Esophagus muscularis mucosa (tissue), 4 donors: Measurements from ENCODE around the gene RPS25. TPM values are rescaled to one million over a fixed set of nuclear protein-coding genes. Genes with fewer than 3 reads are reported as not detected.

Source experiments
- DNase-seq: peaks from one replicate; pipeline ENCODE4 v3.0.0-alpha.2; 2017; ENCODE audit errors: extremely low spot score
- H3K27ac ChIP-seq, 4 donors: fragments of 200-600 bp; sonication (generic); replicated peaks in 1 of 4; 1 replicate in 3 of 4; 2 replicates in 1 of 4; pipeline ENCODE4 v1.5.1; 2016 to 2019; ENCODE audit warnings: mild to moderate bottlenecking in 1 of 4
- H3K27me3 ChIP-seq, 4 donors: fragments of 200-600 bp; sonication (generic); one replicate each; pipeline versions ENCODE4 v1.5.1 to v1.6.0; 2016 to 2019
- H3K36me3 ChIP-seq, 4 donors: fragments of 200-600 bp; sonication (generic); one replicate each; pipeline ENCODE4 v1.5.1; 2016 to 2019
- H3K4me1 ChIP-seq, 4 donors: fragments of 200-600 bp; sonication (generic); one replicate each; pipeline ENCODE4 v1.5.1; 2016 to 2019
- H3K4me3 ChIP-seq, 4 donors: fragments of 200-600 bp; sonication (generic); 1 replicate in 2 of 4; 2 replicates in 2 of 4; pipeline ENCODE4 v1.5.1; 2016 to 2019; ENCODE audit warnings: mild to moderate bottlenecking in 4 of 4, moderate library complexity in 1 of 4
- H3K9me3 ChIP-seq, 4 donors: fragments of 200-600 bp; sonication (generic); 1 replicate in 3 of 4; 2 replicates in 1 of 4; pipeline ENCODE4 v1.5.1; 2016 to 2019
- EP300 ChIP-seq: sonication (generic); formaldehyde crosslinking; IDR thresholded peaks from one replicate; pipeline ENCODE4 v1.6.1; 2017; ENCODE audit warnings: antibody characterized with exemption
- POLR2A ChIP-seq: fragments of 450-650 bp; IDR thresholded peaks from one replicate; pipeline ENCODE4 v1.6.1; 2017; ENCODE audit warnings: antibody characterized with exemption, moderate library complexity, mild to moderate bottlenecking, low read depth
- POLR2AphosphoS5 ChIP-seq, 2 donors: sonication (generic); formaldehyde crosslinking; IDR thresholded peaks; one replicate each; pipeline ENCODE4 v1.6.1; 2017; ENCODE audit warnings: antibody characterized with exemption in 2 of 2
- WGBS: methylation state at CpG from one replicate; pipeline ENCODE4 v1.1.5; 2018; 5-methylcytosine and 5-hydroxymethylcytosine counted together
- intact Hi-C: fragments of 100-400 bp; cut with DNase I; formaldehyde crosslinking; loops from one replicate; pipeline ENCODE4 v1.15.1; 2023
- total RNA-seq, 4 donors: library from RNA; depleted of rRNA; stranded (reverse); fragments of >200 nt; gene quantifications; one replicate each; pipeline versions ENCODE4 v1.1.0 to v1.2.1, GENCODE V29; 2016
- TF ChIP-seq, protein P1 (sequence below), 3 experiments: fragments of 200-600 bp in 2 of 3; fragments of 450-650 bp in 1 of 3; sonication (generic) in 2 of 3; IDR thresholded peaks; one replicate each; pipeline ENCODE4 v1.5.1; 2017 to 2019; ENCODE audit warnings: antibody characterized with exemption in 3 of 3, mild to moderate bottlenecking in 2 of 3, moderate library complexity in 1 of 3

RPS25 gene
- total RNA-seq, 4 donors from 2014 or later, result 1,036 to 2,235 (median 1,740) TPM

DNA sequence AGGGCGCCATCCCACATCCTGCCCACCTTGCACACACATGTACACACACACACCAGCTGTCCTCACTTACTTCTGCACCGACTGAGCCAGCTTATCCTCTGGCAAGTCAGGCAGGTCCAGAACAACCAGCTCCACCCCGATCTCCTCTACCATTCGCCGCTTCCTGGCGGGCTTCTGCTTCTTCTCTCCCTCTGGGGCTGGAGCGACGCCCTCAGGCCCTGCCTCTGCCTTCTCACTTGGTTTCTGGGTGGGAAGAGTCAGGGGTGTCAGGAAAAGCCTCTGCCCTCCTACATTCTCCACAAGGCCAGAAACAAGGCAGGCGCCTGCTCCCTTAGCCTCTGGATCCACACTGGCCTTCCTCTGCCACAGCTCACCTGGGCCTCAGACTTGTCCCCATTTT is 30.5 kb upstream of the RPS25 start:
- no peak overlapping the region for H3K27ac ChIP-seq
- TF ChIP-seq, protein P1, sequence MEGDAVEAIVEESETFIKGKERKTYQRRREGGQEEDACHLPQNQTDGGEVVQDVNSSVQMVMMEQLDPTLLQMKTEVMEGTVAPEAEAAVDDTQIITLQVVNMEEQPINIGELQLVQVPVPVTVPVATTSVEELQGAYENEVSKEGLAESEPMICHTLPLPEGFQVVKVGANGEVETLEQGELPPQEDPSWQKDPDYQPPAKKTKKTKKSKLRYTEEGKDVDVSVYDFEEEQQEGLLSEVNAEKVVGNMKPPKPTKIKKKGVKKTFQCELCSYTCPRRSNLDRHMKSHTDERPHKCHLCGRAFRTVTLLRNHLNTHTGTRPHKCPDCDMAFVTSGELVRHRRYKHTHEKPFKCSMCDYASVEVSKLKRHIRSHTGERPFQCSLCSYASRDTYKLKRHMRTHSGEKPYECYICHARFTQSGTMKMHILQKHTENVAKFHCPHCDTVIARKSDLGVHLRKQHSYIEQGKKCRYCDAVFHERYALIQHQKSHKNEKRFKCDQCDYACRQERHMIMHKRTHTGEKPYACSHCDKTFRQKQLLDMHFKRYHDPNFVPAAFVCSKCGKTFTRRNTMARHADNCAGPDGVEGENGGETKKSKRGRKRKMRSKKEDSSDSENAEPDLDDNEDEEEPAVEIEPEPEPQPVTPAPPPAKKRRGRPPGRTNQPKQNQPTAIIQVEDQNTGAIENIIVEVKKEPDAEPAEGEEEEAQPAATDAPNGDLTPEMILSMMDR (IDR thresholded peaks at IDR 0.05), result no peak
- TF ChIP-seq POLR2A, result no peak
- no peak for TF ChIP-seq POLR2AphosphoS5 (IDR thresholded peaks at IDR 0.05)
- no peak for TF ChIP-seq EP300
- no peak for DNase-seq
- H3K9me3 ChIP-seq, result no peaks in the 10 kb centered on the region
- WGBS, result 98% methylated on average over 9 of the region's 9 CpGs
- H3K4me1 ChIP-seq, result no peaks in the 10 kb centered on the region
- H3K27me3 ChIP-seq, result no peaks in the 10 kb centered on the region
- no peak overlapping the region for H3K4me3 ChIP-seq
- intact Hi-C loops, result no loop called here
- peaks cover 69 to 94% (median 91%) of the 10 kb centered on the region in 4 donors for H3K36me3 ChIP-seq

DNA sequence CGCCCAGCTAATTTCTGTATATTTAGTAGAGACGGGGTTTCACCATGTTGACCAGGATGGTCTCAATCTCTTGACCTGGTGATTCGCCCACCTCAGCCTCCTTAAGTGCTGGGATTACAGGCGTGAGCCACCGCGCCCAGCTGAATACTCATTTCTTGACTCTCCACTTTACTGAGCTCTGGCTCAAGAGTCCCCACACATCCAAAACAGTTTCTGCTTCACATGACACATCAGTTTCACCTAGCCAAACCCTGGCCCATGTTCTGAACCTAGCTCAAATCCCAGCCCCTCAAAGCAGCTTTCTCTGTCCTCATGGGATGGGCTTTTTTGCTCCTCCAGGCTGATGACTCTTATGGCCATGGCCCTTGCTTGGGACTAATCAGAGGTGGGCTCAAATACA is 29.1 kb upstream of the RPS25 start:
- WGBS, result 93% methylated on average over 6 of the region's 6 CpGs
- Histone ChIP-seq H3K9me3 (no peaks in the 10 kb centered on the region), H3K4me3 (no peak overlapping the region), H3K27me3 (no peaks in the 10 kb centered on the region), H3K36me3 (peaks cover 56 to 79% (median 77%) of the 10 kb centered on the region in 4 donors), H3K27ac (no peak overlapping the region), H3K4me1 (no peaks in the 10 kb centered on the region)
- intact Hi-C loops, result no loop called here
- TF ChIP-seq POLR2AphosphoS5 (IDR thresholded peaks at IDR 0.05) (no peak), POLR2A (no peak), EP300 (no peak)
- TF ChIP-seq, protein P1 (IDR thresholded peaks at IDR 0.05), result no peak
- DNase-seq, result no peak

- Histone ChIP-seq H3K27me3 (no peaks in the 10 kb centered on the region), H3K4me1 (no peaks in the 10 kb centered on the region), H3K36me3 (peaks cover 49 to 72% (median 69%) of the 10 kb centered on the region in 4 donors), H3K4me3 (no peak overlapping the region), H3K9me3 (no peaks in the 10 kb centered on the region), H3K27ac (no peak overlapping the region)
- WGBS, result no CpG with 5 or more reads among the region's 6 CpGs
- TF ChIP-seq, protein P1 (IDR thresholded peaks at IDR 0.05), result no peak
- TF ChIP-seq POLR2A (no peak), EP300 (no peak), POLR2AphosphoS5 (IDR thresholded peaks at IDR 0.05) (no peak)
- intact Hi-C loops, result no loop called here
- DNase-seq, result no peak
These were observed 28.3 kb upstream of the RPS25 start for GRCh38 chr11:119046489-119046888.

GRCh38 chr11:119044708-119045107 is 26.6 kb upstream of the RPS25 start:
- no peak for DNase-seq
- H3K9me3 ChIP-seq, result no peaks in the 10 kb centered on the region
- H3K36me3 ChIP-seq, result peaks cover 34 to 56% (median 53%) of the 10 kb centered on the region in 4 donors
- intact Hi-C loops, result no loop called here
- H3K4me1 ChIP-seq, result no peaks in the 10 kb centered on the region
- no peak overlapping the region for H3K27ac ChIP-seq
- H3K4me3 ChIP-seq, result no peak overlapping the region
- 70% methylated on average over 6 of the region's 6 CpGs for WGBS
- no peaks in the 10 kb centered on the region for H3K27me3 ChIP-seq
- TF ChIP-seq POLR2A, result no peak
- TF ChIP-seq POLR2AphosphoS5 (IDR thresholded peaks at IDR 0.05), result no peak
- TF ChIP-seq EP300, result no peak
- TF ChIP-seq, protein P1 (IDR thresholded peaks at IDR 0.05), result no peak

GRCh38 chr11:119042927-119043326 is 24.8 kb upstream of the RPS25 start:
- Histone ChIP-seq H3K9me3 (no peaks in the 10 kb centered on the region), H3K27ac (no peak overlapping the region), H3K4me1 (no peaks in the 10 kb centered on the region), H3K4me3 (no peak overlapping the region), H3K36me3 (peaks cover 16 to 38% (median 35%) of the 10 kb centered on the region in 4 donors), H3K27me3 (no peaks in the 10 kb centered on the region)
- 90% methylated on average over 7 of the region's 9 CpGs for WGBS
- no peak for TF ChIP-seq EP300
- no peak for TF ChIP-seq POLR2A
- TF ChIP-seq, protein P1 (IDR thresholded peaks at IDR 0.05), result no peak
- TF ChIP-seq POLR2AphosphoS5 (IDR thresholded peaks at IDR 0.05), result no peak
- intact Hi-C loops, result no loop called here
- DNase-seq, result no peak
